Stimulated activated CD4-positive, alpha-beta T cell treated with anti-CD3 and anti-CD28 coated beads, Interleukin-2, amount 100 ng/mL, for 4 hours (primary cell): ENCODE data around the gene ITPRID2.
"Not testable (repeated sequence)": the region's sequence is repeated elsewhere in the genome, so short reads cannot be mapped to it uniquely, and the experiment has no call there.

Experiments
- DNase-seq: peaks from one replicate; pipeline ENCODE4 v3.0.0-alpha.2; 2020; ENCODE audit warnings: low read depth

The ITPRID2 gene

GRCh38 chr2:181959508-181959907 lies 68.0 kb downstream of the ITPRID2 start:
- no peak for DNase-seq

GRCh38 chr2:181961167-181961566 lies 69.6 kb downstream of the ITPRID2 start:
- DNase-seq = not testable (repeated sequence)

- DNase-seq = no peak
Observed at GRCh38 chr2:181962142-181962541, 70.6 kb downstream of the ITPRID2 start.

GRCh38 chr2:181970160-181970794 lies 78.7 kb downstream of the ITPRID2 start:
- DNase-seq = no peak

GRCh38 chr2:181971032-181971431 lies 79.5 kb downstream of the ITPRID2 start:
- DNase-seq = no peak

- no peak for DNase-seq
Observed at GRCh38 chr2:181972431-181973170, 81.1 kb downstream of the ITPRID2 start.

- DNase-seq = no peak
Observed at GRCh38 chr2:181973171-181973783, 81.7 kb downstream of the ITPRID2 start.

- DNase-seq = no peak
Observed at GRCh38 chr2:181977661-181978350, 86.3 kb downstream of the ITPRID2 start.

GRCh38 chr2:181978351-181979150 lies 87.0 kb downstream of the ITPRID2 start:
- no peak for DNase-seq
